Adipose tissue (tissue), 3 donors: Measurements from ENCODE around the gene GNL1. TPM values are rescaled to one million over a fixed set of nuclear protein-coding genes. Genes with fewer than 3 reads are reported as not detected.
"Not testable (repeated sequence)": the region's sequence is repeated elsewhere in the genome, so short reads cannot be mapped to it uniquely, and the experiment has no call there.

Experiments
- H3K27ac ChIP-seq: one replicate; pipeline ENCODE4 v1.5.1; 2013; ENCODE audit warnings: low read depth, low read length
- WGBS, 3 donors: extraction: QIAGEN DNeasy Blood & Tissue Kit; methylation state at CpG; one replicate each; pipeline ENCODE4 v1.1.7; 2013; 5-methylcytosine and 5-hydroxymethylcytosine counted together
- polyA plus RNA-seq, 3 donors: library from polyadenylated mRNA; stranded (reverse); fragments of 200-250 nt; gene quantifications; one replicate each; pipeline ENCODE4 v1.2.3, GENCODE V29; 2013
- donor health status: healthy with polysubstance abuse.
- donor health status: Bipolar disorder and iron deficiency.
- donor health status: healthy.

Gene GNL1
- polyA plus RNA-seq, 3 donors, result 38.2 to 84.1 (median 47.2) TPM

DNA sequence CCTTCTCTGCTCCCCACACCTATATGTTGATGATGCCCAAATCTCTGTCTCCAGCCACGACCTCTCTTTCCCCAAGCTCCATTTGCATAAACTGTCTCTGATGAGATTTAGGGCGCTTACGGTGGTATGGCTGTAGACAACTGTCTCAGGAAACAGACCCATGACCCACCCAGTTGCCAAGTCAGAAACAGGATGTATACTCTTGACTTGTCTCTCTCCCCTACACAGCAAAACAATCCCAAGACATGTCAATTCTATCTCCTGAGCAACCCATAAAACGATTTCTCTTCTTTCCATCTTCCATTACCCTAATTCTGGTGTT lies 13.9 kb downstream of the GNL1 start:
- no peak overlapping the region for H3K27ac ChIP-seq
- WGBS, 3 donors, result 14 to 19% (median 17%) methylated on average over 4 of the region's 4 CpGs

DNA sequence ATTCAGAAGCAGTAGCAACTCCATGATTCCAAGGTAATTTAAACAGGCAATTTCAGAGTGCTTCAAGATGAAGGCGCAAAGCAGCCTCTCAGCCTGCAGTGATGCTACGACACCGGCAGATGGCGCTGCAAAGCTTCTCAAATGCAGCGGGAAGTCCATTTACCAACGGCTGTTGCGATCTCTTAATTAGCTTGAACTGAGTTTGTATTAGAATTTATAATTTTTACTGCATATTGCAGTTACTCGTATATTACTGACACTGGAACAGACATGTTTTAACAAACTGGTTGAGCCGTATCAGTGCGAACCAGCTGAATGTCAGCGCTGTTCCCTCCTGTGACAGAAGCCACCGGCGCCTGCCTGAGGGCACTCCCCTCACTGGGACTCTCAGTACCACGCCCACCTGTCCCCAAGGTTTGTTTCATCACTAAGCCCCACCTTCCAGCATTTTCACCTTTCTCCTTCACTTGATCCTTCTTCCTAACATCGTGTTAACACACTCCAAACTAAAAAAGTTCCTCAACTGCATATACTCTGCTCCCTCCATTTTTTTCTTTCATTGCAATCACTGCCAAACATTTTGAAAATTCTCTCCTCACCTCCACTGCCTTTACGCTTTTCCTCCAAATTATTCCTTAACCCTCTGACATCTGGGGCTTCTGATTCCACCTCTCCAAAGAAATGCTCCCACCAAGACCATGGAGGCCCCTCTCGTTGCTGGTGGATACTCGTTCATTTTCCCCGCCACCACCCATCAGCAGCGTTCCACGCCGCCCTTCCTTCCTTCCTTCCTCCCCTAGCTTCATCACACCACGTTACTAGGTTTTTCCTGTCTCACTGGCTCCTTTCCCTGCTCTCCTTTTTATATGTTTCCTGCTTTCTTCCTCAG lies 14.5 kb downstream of the GNL1 start:
- 6 to 13% (median 7%) methylated on average over 23 of the region's 23 CpGs for WGBS, 3 donors
- no peak overlapping the region for H3K27ac ChIP-seq

DNA sequence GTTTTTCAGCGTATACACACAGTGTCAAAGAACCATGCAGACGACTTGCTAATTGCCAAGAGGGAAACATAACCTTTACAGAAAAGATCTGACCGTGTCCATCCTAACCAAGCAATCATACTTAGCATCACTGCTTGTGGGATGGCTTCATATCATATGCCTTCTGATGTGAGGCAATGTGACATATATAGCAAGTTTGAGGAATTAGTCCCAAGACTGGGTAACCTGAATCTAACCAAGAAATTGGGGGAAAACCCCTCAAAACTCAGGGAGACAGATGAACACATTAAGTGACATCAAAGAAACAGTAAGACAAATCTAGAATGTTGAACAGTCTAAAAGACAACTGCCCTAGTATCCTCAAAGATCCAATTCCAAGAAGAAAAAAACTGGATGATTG lies 18.4 kb downstream of the GNL1 start:
- WGBS, 3 donors, result 81 to 92% (median 87%) methylated on average over 3 of the region's 3 CpGs
- H3K27ac ChIP-seq, result no peak overlapping the region

DNA sequence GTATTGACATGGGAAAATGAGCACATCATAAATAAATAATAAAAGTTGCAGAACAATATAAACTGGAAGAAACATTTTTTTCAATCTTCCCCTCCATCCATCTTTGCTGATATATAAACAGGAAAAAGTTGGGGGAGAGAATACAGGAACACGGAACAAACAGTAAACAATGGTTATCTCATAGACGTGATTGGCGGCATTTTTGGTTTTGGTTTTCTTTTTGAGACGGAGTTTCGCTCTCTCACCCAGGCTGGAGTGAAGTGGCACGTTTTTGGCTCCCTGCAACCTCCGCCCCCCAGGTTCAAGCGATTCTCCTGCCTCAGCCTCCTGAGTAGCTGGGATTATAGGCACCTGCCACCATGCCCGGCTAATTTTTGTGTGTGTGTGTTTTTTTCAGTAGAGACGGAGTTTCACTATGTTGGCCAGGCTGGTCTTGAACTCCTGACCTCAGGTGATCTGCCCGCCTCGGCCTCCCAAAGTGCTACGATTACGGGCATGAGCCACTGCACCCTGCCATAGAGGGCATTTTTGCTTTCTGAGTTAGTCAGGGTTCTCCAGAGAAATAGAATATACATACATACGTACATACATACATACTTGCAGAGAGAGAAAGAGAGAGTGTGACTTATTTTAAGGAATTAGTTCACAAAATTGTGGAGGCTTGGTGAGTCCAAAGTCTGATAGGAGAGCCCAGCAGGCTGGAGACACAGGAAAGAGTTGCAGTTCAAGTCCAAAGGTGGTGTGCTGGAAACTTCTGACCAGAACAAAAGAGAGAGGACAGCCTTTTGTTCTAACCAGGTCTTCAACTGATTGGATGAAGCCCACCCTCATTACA lies 22.6 kb downstream of the GNL1 start:
- 69 to 79% (median 75%) methylated on average over 15 of the region's 15 CpGs for WGBS, 3 donors
- no peak overlapping the region for H3K27ac ChIP-seq

DNA sequence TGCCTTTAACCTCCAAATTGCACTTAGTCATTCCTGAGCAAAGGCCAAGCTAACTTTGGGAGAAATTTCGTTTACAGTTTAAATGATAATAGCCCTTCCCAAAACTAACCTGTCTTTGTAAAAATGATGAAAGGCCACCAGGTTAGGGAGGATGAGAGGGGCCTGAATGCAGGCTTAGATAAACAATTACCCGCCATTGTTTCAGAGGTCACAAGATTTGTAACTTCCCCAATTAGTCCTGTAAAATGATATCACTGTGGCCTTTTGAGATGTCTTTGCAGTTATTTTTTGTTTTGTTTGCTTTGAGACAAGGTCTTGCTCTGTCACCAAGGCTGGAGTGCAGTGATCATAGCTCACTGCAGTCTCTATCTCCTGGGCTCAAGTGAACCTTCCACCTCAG lies 26.3 kb downstream of the GNL1 start:
- H3K27ac ChIP-seq, result no peak overlapping the region
- WGBS, 3 donors, result 37 to 60% (median 56%) methylated on average over 2 of the region's 2 CpGs

DNA sequence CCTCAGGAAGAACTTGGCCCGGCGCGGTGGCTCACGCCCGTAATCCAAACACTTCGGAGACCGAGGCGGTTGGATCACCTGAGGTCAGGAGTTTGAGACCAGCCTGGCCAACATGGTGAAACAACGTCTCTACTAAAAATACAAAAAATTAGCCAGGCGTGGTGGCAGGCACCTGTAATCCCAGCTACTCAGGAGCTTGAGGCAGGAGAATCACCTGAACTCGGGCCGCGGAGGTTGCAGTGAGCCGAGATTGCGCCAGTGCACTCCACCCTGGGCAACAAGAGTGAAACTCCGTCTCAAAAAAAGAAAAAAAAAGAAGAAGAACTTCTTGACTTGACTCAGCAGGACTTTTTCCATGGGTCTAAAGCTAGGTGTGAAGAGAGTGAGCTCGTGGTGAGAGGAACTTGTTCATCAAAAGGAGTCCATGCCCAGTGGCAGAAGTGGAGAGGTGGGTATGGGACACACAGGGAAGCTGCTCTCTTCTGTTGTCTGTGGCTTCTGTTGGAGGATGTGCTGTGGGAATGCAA lies 26.9 kb downstream of the GNL1 start:
- H3K27ac ChIP-seq, result not testable (repeated sequence)
- 79 to 90% (median 84%) methylated on average over 17 of the region's 17 CpGs for WGBS, 3 donors

DNA sequence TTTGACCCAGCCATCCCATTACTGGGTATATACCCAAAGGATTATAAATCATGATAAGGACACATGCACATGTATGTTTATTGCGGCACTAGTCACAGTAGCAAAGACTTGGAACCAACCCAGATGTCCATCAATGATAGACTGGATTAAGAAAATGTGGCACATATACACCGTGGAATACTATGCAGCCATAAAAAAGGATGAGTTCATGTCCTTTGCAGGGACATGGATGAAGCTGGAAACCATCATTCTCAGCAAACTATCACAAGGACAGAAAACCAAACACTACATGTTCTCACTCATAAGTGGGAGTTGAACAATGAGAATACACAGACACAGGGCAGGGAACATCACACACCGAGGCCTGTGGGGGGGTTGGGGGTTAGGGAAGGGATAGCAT lies 29.8 kb downstream of the GNL1 start:
- H3K27ac ChIP-seq, result not testable (repeated sequence)
- 89 to 96% (median 93%) methylated on average over 2 to 3 of the region's 3 CpGs for WGBS, 3 donors

DNA sequence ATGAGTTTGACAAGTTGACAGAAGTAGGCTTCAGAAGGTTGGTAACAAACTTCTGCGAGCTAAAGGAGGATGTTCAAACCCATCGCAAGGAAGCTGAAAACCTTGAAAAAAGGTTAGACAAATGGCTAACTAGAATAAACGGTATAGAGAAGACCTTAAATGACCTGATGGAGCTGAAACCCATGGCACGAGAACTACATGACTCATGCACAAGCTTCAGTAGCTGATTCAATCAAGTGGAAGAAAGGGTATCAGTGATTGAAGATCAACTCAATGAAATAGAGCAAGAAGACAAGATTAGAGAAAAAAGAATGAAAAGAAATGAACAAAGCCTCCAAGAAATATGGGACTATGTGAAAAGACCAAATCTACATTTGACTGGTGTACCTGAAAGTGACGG lies 34.3 kb downstream of the GNL1 start:
- not testable (repeated sequence) for H3K27ac ChIP-seq
- 83 to 89% (median 85%) methylated on average over 5 of the region's 5 CpGs for WGBS, 3 donors

DNA sequence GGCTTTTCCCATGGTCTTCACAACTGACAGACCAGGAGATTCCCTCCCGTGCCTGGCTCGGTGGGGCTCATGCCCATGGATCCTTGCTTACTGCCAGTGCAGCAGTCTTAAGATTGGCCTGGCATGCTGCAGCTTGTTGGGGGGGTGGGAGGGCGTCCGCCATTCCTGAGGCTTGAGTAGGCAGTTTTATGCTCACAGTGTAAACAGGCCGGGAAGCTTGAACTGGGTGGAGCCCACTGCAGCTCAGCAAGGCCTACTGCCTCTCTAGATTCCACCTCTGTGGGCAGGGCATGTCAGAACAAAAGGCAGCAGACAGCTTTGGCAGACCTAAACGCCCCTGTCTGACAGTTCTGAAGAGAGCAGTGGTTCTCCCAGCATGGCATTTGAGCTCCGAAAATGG lies 35.2 kb downstream of the GNL1 start:
- not testable (repeated sequence) for H3K27ac ChIP-seq
- 75 to 79% (median 77%) methylated on average over 7 of the region's 7 CpGs for WGBS, 3 donors

DNA sequence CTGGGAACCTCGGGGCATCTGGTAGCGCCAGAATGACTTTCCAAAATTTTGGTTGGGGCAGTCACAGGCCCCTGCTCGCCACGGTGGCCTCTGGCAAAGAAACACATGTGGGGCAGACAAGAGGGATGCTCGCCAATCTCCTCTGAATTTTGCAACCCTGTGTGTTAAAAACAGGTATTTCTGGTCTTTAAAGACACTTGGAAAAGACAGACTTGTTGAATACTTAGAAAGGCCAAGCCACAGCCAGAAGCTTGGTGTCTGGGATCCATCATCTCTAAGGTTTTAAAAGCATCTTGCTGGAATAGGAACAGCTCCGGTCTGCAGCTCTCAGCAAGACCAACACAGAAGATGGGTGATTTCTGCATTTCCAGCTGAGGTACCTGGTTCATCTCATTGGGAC lies 35.8 kb downstream of the GNL1 start:
- 91 to 93% (median 92%) methylated on average over 6 of the region's 6 CpGs for WGBS, 3 donors
- no peak overlapping the region for H3K27ac ChIP-seq

DNA sequence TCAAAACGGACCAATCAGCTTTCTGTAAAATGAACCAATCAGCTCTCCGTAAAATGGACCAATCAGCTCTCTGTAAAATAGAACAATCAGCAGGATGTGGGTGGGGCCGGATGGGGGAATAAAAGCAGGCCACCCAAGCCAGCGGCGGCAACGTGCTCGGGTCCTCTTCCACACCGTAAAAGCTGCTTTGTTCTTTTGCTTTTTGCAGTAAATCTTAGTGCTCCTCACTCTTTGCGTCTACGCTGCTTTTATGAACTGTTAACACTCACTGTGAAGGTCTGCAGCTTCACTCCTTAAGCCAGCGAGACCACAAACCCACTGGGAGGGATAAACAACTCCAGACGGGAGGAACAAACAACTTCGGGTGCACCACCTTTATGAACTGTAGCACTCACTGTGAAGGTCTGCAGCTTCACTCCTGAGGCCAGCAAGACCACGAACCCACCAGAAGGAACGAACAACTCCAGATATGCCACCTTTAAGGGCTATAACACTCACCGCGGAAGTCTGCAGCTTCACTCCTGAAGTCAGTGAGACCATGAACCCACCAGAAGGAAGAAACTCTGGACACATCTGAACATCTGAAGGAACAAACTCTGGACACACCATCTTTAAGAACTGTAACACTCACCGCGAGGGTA lies 37.7 kb downstream of the GNL1 start:
- not testable (repeated sequence) for H3K27ac ChIP-seq
- WGBS, 3 donors, result 71 to 80% (median 74%) methylated on average over 19 of the region's 19 CpGs

DNA sequence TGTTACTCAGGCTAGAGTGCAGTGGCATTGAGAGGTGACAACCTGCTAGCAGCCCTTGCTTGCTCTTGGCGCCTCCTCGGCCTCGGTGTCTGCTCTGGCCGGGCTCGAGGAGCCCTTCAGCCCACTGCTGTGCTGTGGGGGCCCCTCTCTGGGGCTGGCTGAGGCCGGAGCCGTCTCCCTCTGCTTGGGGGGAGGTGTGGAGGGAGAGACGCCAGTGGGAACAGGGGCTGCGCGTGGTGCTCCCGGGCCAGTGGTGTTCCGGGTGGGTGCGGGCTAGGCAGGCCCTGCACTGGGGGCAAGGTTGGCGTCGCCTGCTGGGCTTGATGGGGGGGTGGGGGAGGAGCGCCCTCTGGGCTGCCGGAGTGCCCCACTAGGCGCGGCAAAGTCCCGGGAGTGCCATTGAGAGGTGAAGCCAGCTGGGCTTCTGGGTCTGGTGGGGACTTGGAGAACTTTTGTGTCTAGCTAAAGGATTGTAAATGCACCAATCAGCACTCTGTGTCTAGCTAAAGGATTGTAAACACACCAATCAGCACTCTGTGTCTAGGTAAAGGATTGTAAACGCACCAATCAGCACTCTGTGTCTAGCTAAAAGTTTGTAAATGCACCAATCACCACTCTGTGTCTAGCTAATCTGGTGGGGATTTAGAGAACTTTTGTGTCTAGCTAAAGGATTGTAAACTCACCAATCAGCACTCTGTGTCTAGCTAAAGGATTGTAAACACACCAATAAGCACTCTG lies 38.4 kb downstream of the GNL1 start:
- WGBS, 3 donors, result 92 to 95% (median 94%) methylated on average over 21 of the region's 21 CpGs
- H3K27ac ChIP-seq, result not testable (repeated sequence)

DNA sequence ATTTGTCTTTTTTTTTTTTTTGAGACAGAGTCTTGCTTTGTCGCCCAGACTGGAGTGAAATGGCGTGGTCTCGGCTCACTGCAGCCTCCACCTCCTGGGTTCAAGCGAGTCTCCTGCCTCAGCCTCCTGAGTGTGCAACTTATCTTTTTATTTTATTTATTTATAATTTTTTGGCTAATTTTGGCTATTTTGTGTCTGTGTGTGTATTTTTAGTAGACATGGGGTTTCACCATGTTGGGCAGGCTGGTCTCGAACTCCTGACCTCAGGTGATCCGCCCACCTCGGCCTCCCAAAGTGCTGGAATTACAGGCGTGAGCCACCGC lies 39.6 kb downstream of the GNL1 start:
- 36 to 59% (median 38%) methylated on average over 8 to 9 of the region's 9 CpGs for WGBS, 3 donors
- not testable (repeated sequence) for H3K27ac ChIP-seq

DNA sequence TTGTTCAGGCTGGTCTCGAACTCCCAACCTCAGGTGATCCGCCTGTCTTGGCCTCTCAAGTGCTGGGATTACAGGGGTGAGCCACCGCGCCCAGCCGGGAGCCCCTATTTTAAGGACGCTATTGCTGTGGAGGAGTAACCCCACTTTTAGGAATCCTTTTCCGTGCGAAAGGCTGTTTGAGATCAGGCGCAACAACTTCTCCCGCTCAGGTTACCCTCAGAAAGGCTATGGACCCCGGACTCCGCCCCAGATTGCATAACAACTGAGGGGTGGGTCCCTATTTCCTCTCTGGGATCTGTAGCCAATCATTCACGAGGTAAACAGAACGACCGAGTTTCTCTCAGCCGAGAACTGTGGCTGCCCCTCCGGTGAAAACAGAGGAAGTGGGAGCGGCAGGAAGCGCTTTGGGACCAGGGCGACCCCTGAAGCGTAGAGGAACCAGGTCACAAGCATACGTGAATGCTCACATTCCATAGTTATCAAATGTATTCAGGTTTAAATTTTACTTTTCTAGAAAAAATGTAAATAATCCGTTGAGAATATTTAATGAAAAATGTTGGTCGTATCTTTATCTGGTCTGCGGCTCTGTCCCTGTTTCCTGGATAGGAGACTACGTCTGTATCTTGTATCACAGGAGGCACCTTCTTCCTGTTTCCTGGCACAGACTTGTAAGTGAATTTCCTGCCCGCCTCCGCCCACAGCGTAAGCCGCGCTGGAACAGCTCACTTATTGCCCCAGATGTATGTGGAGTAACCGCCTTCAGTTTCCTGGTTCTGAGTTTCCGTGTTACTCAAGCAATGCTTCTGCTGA lies 40.1 kb downstream of the GNL1 start:
- H3K27ac ChIP-seq, result peak overlapping the region; percentile 83
- 1 to 4% (median 2%) methylated on average over 33 of the region's 33 CpGs for WGBS, 3 donors

DNA sequence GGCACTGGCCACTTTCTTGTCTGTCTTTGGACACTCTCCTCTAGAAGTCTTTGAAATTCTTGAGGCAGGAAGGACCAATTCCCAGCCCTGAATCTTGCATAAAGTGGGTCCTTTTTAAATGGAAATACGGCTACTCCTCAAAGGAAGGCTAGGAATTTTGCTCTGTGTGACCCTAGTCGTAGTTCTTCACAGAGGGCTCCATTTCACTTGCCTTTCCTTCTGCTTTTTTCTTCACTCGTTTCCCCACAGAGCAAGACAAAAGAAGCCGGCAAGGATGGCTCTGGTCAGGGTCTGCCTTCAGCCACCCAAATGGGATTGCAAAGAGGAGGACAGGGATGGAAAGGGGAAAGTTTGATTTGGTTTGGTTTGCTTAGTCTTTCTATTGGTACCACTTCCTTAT lies 41.2 kb downstream of the GNL1 start:
- no peak overlapping the region for H3K27ac ChIP-seq
- WGBS, 3 donors, result 33 to 37% (median 36%) methylated on average over 4 of the region's 4 CpGs

DNA sequence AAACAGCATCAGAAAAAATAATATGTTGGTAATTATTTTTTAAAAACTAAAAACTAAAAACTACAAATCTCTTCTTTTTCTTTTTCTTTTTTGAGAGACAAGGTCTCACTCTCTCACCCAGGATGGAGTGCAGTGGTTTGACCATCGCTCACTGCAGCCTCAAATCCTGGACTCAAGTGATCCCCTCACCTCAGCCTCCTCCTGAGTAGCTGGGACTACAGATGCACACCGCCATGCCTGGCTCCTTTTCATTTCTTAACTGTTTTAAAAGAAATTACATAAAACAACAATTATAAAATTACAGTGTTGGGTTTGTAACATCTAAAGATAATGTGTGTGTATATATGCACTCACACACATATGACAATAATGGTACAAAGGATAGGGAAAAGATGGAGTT lies 42.8 kb downstream of the GNL1 start:
- WGBS, 3 donors, result 93 to 99% (median 97%) methylated on average over 2 of the region's 2 CpGs
- H3K27ac ChIP-seq, result no peak overlapping the region

DNA sequence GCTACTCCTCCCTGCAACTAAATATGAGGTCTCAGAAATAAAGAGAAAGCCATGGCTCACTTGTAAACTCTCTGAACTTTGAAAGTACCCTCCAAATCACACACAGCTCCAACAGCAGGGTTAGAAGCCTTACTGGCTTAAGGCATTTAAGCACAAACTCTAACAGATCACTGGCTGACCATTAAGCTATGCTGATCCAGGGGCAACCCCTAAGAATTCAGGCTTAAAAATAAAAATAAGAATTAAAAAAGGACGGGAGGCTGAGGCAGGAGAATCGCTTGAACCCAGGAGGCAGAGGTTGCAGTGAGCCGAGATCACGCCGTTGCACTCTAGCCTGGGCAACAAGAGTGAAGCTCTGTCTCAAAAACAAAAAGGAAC lies 45.1 kb downstream of the GNL1 start:
- H3K27ac ChIP-seq, result no peak overlapping the region
- WGBS, 3 donors, result 65 to 74% (median 66%) methylated on average over 5 of the region's 5 CpGs
